NCI-H2029 (cell line): Measurements from ENCODE around the gene PIGC.

Experiments used
- DNase-seq: peaks from one replicate; lab custom pipeline; 2025; lab: John Stamatoyannopoulos, UW

The PIGC gene

DNA sequence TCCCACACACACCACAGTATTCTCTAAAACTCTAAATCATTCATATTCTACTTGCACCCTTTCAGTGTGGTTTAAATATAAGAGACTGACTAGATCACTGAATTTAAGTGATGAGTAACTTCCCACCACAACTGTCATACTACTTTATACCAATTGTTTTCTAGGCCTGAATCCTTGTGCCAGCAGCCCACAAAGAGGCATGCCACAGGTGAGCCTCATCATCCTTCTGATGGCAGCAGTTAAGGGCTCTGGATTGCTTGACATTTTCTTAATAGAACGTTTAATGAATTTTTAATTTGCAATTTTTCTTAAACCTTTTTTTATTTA lies 13.8 kb downstream of the PIGC start:
- no peak for DNase-seq

DNA sequence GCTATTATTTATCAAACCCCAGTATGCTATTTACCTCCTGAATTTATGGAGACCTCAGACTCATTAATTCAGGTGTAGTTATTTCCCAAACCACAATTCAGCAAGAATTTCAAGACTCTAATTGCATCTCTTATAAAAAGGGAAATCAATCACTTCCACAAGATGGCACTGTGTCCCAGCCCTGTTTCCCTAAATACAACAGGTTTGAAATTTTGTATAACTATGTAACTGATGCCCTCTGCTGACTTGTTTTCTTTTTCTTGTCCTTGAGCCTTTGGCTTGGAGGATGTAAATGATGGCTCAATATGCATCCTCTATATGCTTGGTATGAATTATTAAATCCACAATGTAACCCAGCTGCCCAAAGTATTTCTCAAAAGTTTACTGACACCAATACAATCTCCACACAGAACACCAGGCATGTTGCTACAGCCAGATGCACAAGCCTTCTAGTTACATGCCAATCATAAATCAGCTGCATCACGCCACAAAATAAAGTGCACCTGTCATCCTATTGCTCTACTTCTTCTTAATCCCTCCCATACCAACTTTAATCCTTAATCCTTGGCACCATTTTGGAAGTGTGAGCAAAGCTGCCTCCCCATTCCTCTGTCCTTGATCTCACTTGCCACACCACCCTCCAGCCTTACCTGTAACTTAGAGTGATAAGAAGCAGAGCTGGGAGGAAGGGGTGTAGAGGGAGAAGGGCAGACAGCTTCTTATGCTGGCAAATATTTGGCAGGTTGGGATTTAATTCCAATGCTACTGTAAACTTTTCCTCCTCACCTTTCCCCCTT lies 14.3 kb downstream of the PIGC start:
- DNase-seq = peak; percentile 30

DNA sequence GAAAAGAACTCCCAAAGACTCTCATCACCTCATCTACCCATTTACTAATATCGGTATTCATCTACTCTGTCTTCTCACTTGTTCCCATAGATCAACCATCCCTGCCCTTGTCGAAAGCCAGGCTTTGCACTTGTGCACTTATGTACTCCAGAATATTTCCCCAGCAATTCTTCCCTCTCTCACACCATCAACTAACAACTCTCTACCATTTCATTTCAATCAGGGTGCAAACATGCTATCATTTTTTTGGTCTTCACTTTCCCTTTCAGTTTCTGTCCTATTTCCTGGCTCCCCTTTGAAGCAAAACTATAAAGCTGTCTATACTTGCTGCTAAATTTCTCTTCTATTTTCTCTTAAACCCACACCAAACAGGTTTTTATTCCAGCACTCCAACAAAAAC lies 16.7 kb downstream of the PIGC start:
- DNase-seq = no peak

DNA sequence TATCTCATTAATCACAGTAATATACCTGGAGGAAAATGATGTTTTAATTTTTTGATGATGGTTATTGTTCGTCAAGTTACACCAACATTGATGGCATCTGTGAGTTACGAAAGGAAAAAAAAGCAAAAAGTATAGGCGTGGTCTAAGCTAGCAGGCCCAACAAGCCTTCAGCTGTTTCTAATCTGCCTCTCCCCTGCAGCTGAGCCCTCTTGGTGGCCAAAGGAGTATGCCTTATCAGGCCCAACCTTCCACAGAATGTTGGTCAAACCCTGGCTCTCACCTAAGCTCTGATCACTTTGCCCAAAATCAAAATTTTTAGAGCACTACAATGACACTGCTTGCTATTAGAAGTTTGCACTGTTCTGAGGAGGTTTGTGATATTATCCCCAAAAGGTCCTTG lies 18.5 kb downstream of the PIGC start:
- DNase-seq = no peak

DNA sequence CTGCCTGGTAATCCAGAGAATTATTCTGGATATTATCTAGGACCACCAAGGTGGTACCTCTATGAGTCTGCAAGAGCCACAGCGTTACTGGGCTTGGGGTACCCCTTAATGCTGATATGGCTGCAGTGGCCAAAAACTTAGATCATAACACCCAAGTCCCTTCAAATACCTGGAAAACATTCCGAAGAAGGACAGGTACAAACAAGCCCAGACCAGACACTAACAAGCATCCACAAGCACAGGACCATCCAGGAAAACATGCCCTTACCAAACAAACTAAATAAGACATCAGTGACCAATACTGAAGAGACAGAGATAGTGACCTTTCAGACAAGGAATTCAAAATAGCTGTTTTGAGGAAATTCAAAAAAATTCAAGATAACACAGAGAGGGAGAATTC lies 20.5 kb downstream of the PIGC start:
- no peak for DNase-seq

DNA sequence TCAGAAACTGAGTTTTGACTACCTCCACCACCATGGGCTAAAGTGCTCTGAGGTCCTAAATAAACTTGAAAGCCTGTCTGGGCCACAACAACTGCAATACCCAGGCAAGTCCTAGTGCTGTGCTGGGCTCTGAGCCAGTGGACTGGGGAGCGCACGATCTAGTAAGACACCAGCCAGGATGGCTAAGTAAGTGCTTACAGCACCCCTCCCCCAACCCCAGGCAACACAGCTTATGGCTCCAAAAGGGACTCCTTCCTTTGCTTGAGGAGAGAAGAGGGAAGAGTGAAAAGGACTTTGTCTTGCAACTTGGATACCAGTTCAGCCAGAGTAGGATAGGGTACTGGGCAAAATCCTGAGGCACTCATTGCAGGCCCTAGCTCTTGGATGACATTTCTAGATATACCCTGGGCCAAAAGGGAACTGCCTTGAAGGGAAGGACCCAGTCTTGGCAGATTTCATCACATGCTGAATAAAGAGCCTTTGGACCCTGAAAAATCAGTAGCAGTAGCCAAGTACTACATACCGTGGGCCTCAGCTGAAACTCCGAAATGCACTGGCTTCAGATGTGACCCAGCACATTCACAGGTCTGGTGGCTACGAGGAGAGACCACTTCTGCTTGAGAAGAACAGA lies 21.8 kb downstream of the PIGC start:
- DNase-seq = no peak

DNA sequence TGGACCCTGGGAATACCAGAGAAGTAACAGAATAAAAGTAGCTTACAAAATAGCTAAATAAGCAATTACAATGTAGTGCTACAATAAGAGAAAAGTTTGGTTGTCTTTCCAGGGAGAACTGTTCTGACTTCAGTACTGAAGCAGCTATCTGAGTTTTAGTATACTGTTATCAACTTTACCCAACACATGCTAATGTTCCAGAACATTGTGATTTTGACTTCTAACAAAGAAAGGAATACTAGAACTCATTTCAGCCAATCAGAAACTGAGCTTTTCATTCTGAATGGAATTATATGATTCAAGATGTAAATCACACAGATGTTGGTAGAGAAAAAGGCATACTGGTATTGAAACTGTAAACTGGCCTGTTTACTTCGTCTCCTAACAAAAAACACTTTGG lies 23.5 kb downstream of the PIGC start, which contains the start of gene C1orf105:
Gene C1orf105 (plus strand): TSS at position 301 of the 400 bp plus-strand sequence. CDS start 201 bp downstream, outside the sequence.
- DNase-seq = no peak

DNA sequence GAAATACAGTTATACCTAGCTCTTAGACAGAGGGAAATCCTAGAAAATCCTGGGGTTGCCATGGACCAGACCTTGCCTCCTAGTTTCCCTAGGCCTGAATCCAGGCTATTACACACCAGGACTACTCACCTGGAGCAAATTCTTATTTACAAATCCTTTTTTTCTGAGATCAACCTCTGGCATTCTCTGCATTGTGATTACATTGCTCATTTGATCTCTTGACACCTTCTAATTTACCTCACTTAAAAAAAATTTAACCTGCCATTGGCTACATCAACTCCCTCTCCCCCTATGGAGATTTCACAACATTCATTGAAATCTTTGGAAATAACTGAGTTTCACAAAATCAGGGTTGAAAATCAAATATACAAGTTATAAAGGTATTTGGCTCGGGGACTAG lies 26.3 kb downstream of the PIGC start:
- no peak for DNase-seq

DNA sequence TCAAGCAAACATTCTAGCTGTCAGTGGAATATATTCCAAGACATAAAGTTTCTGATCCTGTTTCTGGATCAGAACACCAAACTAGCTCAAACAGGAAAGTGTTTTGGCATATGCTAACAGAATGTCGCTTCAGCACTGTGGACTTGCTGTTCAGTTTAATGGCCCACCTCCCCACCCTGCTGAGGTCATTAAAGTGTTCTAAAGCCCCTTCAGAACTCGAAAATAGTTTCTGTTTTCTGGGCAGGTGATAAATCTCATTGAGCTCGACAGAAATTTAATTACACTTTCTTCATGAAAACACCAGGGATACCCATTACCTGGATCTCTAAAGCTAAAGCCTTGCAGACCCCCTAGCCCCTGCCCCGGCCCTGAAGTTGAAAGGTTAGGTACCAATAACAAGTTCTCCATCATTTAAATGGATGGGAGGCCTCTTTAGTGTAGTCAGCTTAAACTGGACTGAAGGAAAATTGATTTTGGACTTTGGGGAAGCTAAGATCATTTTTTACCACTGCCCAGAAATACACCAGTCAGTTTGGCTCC lies 27.3 kb downstream of the PIGC start:
- no peak for DNase-seq

DNA sequence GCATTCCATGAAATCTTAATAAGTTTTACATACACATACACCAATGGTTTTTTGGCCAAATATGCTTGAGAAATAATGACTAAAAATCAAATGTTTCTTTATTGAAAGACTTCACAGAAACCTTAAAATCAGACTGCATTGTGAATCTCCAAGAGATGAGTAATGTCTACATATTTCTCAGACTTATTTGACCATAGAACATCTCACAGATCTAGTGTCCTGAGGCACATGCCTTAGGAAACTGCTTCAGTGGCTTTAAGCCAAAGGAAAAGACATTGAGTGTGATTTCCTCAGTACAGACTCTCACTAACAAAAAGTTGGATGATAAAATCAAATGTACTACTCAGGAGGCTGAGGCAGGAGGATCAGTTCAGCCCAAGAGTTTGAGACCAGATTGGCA lies 29.5 kb downstream of the PIGC start:
- no peak for DNase-seq

DNA sequence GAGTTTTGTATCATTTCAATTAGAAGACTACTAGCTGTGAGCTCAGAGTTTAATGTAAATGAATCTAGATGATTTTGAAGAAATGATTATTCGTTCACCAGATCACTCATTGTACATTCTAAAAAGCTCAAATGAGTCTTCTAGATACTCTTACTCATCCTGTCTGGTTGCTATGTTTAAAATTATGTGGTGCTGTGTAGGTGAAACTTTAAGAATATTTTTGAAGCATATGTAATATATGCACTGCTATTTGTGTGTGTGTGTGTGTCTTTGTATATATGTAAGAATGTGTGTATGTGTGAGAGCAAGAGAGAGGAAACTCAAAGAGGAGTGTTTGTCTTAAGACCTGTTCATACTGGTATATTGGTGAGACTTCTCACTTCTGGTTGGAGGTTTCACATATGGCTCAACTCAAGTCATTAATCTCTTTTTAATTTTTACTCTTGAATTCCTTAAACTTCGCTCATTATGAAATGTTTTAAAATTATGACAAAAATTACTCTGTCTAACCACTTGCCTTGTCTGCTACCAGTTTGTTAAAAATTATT lies 32.0 kb downstream of the PIGC start:
- no peak for DNase-seq

DNA sequence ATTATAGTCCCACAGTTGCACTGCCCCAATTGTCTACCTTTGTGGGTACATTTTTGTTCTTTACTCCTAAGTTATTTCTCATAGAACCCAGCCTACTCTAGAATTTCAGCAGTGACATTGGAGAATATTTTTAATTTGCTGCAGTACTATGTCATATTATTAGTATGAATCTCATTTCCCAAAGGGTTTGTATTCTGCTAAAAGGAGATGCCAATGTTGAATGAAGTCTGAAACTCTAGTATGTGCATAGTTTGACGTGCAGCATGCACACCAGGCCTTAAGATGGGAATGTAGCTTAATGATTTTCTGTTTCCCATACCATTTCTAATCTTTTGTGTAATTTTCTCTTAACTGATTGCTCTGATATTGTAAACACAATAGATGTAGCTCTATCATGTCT lies 33.8 kb downstream of the PIGC start:
- no peak for DNase-seq

DNA sequence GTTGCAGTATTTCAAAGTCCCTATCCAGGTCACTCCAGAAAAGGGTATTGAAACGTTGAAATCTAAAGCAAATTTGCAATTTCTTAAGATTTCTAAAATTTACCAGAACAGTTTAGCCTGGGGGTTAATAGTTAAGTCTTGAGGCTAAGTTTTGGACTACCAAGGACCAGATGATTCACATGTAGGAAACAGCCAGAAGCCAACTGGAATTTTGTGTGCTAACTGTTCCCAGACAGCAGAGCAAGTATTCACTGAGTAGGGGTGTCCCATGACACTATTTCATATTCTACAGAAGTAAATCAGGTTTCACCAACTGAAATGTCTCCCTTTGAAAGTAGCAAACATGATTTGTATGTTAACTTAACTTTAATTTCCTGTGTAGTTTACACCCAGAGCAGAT lies 34.9 kb downstream of the PIGC start:
- DNase-seq = no peak

DNA sequence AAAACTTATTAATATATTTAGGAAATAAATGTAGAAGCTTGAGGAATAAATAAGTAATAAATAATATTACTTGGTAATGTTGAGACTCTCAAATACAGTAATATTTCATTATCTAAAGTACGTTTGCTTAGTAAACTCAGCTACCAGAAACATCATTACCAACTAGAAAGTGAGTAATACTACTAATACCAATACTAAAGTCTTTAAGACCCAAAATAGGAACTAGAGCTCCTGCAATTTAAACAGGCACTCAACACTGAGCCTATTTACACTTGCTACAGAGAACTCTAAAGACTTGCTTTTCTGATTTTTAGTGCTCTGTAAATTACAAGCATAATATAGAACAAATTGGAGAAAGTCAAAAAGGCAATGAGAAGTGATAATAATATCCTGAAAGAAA lies 36.9 kb downstream of the PIGC start:
- DNase-seq = no peak

DNA sequence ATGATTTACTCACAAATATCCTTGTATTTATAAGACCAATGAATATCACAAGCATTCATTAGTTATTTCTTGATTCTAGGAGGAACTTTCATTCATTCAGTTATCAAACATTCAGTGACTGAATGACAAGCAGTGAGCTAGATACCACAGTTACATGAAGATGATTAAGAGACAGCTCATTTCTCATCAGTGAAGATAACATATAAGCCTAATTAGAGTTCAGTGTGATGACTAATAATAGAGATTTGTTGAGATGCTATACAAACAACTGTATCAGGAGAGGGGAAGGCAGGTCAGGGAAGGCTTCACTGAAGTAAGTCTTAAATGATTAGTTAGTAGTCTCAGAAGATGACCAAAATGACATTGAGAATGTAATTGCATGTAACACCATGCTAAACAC lies 38.0 kb downstream of the PIGC start:
- DNase-seq = no peak

DNA sequence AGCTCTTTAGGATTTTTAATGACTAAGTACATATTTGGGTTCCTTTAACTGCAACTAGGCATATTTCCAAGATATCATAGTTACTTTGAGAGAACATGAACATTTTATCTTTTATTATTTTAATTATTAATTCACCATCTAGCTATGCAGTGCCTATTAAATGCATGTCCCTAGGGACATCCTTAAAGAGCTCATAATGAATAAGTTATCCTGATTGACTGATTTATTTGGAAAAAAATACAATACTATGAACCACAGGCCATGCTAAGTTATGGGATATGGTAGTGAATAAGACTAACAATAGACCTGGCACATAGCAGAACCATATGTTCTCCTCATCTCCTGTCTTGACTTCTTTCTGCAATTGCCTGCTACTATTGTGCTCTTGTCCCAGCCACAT lies 39.7 kb downstream of the PIGC start:
- DNase-seq = no peak

DNA sequence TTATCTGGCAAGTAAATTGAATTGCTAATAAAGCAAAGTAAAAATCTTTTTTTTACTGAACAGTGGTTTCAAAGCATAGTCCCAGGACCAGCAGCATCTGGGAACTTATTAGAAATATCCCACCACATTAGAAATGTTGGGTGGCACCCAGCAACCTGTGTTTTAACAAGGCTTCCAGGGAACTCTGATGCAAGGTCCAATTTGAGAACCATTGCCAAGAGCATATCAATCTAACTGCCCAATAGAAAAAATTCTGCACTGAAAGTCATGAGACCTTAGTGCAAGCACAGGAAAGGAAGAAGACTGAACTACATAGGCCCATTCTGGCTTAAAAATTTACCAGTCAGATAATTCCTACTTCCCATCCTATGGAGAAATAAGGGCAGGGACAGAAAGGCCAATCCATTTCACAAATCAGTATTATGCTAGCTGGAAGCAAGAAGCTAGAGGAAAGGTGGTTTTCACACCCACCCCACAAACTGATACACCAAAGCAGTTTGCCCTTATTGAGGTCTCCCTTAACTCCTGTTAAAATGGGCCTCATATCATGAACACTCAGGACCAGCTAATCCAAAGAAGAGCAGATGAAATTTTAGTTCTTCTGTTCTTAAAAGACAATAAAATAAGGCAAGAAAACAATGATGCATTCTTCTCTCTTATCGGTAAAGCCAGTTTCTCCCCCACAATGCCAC lies 40.8 kb downstream of the PIGC start:
- DNase-seq = no peak

DNA sequence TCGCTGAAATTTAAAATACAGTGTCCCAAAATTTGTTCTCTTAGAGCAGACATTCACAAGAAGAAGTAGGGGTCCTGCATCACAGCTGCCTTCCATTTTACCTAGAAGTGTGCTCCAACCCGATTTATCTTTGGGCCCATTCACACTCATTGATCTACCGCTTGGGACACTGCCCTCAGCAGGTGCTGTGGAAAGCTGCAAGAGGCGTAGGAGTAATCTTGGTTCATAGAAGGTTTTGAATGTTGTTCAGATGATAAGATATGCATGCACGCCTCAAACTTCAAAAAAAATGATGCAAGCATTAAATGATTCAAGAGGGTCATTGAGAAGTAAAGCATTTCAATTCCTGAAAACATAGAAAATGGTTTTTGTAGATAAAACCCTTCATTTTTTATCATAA lies 42.0 kb downstream of the PIGC start:
- no peak for DNase-seq

DNA sequence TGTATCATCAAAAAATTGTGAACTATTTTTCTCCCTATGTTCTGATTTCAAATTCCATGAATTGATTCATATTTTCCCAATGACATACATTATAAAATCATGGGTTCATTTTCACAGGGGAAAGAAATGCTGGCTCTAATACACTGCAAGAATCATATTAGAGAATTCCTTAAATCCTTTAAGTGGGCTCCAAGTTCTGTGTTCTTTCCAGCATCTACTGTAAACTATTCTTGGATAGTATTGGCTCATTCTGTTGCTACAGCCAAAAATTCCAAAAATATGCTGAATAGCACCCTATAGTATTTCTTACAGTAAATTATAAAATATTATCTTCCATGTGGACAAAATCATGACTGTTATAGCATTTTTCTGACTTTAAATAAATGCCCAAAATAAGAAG lies 42.4 kb downstream of the PIGC start:
- no peak for DNase-seq

DNA sequence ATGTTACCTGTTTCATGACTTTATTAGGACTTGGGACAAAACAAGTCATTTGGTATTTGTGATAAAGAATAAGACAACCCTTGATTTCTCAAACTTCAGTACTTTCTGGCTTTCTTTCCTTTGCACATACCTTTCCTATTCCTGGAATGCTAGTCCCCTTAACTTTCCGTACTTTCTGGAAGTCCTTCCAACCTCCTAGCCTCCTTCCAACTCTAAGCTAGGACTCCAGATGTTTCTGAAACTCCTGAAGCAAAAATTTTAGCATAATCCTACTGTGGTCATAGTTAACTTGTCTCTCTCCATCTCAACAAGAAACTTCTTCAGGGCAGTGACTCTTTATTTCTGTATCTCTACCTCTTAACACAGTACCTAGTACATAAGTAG lies 43.2 kb downstream of the PIGC start:
- DNase-seq = no peak

DNA sequence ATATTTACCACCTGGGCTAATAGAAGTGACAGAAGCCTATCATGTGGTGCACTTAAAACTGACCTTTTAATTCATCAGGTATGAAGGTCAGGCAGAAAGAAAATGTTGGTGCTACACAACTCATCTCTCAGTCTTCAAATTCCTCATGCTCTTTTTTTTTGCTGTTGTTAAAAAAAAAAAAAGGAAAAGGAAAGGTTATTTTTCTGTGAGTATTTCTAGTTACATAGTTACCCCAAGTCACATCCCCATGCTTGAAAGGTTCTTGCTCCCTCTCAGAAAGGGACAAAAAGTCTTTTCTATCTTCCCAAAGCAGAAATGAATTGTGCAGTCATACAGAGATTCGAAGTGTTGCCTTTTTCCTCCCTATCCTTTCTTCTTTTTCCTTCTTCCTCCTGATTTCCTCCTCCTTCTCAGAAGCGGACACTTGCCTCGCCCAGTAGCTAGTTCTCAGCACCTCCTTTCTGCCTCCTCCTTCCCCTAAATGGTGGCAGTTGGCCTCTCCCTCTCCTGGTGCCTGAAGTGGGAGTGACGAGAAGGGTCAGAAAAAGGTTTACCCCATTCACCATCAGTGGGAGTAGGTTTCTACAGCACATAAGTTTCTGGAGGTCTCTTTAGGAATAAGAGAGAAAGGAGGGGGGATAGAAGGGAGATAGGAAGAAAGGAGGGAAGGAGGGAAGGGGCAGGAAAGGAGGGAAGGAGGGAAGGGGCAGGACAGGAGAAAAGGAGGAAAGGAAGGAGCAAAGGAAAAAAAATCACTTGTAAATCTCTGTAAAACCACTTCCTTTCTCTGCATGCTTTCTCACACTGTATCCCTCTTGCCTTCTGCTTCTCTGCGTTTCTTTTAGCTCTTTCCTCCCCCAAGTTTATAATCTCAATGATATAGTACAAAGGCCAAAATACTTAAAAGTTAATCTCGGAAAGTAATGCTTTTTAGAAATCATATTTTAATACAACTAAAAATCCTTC lies 43.8 kb downstream of the PIGC start:
- no peak for DNase-seq
